Fibroblast of the aortic adventitia (primary cell): ENCODE measurements around the gene CAMTA1. TPM values are rescaled to one million over a fixed set of nuclear protein-coding genes. Genes with fewer than 3 reads are reported as not detected.

Experiments
- DNase-seq: peaks from one replicate; pipeline ENCODE4 v3.0.0-alpha.2; 2010; ENCODE audit warnings: low read depth
- H3K4me3 ChIP-seq: 2 replicates; pipeline ENCODE4 v1.5.1; 2011; ENCODE audit warnings: low read depth, mild to moderate bottlenecking, control low read depth, low read length, moderate library complexity
- CTCF ChIP-seq: IDR thresholded peaks from 2 replicates; pipeline ENCODE4 v1.5.1; 2011; ENCODE audit warnings: mild to moderate bottlenecking, low read length, control low read depth, inconsistent platforms; ENCODE audit not compliant: insufficient read depth
- total RNA-seq: library from RNA; depleted of rRNA; stranded (reverse); fragments of >200 nt; gene quantifications from 2 replicates; pipeline ENCODE4 v1.2.3, GENCODE V29; 2012; ENCODE audit warnings: low replicate concordance

Gene CAMTA1
- total RNA-seq, 1 donor = 91.9 TPM

GRCh38 chr1:7477593-7477992, 692.3 kb downstream of the CAMTA1 start:
- no peak for TF ChIP-seq CTCF
- DNase-seq = no peak
- H3K4me3 ChIP-seq = no peak overlapping the region

GRCh38 chr1:7478142-7478790, 693.0 kb downstream of the CAMTA1 start:
- no peak overlapping the region for H3K4me3 ChIP-seq
- TF ChIP-seq CTCF = no peak
- DNase-seq = no peak

DNA sequence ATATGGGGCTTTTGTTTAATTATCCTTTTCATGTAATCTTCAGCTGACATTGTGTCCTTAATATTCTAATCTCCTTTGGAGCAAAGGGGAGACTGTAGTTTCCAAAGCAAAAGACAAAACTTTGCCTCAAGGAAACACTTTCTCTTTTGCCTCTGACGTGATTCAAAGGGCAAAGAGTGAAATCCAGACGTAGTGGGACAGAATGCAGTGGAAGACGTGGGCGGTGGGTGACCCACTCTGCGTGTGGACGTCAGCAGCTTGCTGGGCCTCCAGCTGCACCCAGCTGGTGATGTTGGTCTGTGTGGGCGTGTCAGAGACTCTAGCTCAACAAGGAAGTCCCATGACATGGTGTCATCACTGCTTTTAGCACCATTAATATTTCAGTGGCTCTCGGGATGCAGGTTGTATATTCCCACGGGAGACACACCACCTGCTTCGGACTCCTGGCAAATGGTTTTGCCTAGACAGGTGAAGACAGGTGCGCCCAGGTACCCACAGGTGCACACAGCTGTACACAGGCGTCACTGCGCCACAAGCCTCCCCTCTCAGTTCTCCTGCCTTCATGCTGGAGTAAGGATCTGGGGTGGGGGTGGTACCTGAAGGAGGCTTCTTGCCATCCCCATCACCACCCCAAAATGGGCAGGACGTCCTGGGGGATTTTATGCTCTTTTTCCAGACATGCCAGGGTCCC, 693.7 kb downstream of the CAMTA1 start:
- TF ChIP-seq CTCF = no peak
- H3K4me3 ChIP-seq = no peak overlapping the region
- peak; percentile 79 for DNase-seq

- H3K4me3 ChIP-seq = no peak overlapping the region
- no peak for DNase-seq
- no peak for TF ChIP-seq CTCF
These were observed 694.3 kb downstream of the CAMTA1 start for GRCh38 chr1:7479571-7479970.

GRCh38 chr1:7481194-7481593, 695.9 kb downstream of the CAMTA1 start:
- no peak for DNase-seq
- no peak overlapping the region for H3K4me3 ChIP-seq
- no peak for TF ChIP-seq CTCF

DNA sequence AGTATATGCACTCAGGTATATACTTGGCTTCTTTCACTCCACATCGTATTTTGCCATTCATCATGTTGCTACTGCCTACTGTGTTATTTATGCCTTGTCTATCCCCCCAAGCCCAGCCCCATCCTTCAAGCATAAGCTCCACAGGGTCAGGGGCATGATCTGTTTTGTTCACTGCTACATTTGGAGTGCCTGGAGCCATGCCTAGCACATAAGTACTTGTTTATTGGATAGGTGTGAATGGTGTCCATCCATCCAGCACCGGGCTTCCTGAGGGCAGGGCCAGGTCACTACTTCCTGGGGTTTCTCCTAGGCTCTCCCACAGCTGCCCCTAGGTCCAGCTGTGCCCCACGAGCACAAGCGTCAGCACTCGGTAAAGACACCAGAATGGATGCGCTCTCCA, 696.8 kb downstream of the CAMTA1 start:
- DNase-seq = no peak
- no peak overlapping the region for H3K4me3 ChIP-seq
- TF ChIP-seq CTCF = no peak
